Breast epithelium (tissue), 3 donors: Measurements from ENCODE around the gene AGPAT2.

Experiments
- CTCF ChIP-seq, 3 donors: fragments of 450-650 bp; IDR thresholded peaks; one replicate each; pipeline ENCODE4 v1.5.1; 2016 to 2017; ENCODE audit warnings: antibody characterized with exemption in 3 of 3, mild to moderate bottlenecking in 3 of 3, moderate library complexity in 3 of 3
- POLR2A ChIP-seq: fragments of 450-650 bp; IDR thresholded peaks from one replicate; pipeline ENCODE4 v1.6.1; 2016; ENCODE audit warnings: antibody characterized with exemption, mild to moderate bottlenecking, moderate library complexity
- POLR2AphosphoS5 ChIP-seq, 3 donors: sonication (generic); formaldehyde crosslinking; IDR thresholded peaks; one replicate each; pipeline ENCODE4 v1.6.1; 2017; ENCODE audit warnings: antibody characterized with exemption in 3 of 3

DNA sequence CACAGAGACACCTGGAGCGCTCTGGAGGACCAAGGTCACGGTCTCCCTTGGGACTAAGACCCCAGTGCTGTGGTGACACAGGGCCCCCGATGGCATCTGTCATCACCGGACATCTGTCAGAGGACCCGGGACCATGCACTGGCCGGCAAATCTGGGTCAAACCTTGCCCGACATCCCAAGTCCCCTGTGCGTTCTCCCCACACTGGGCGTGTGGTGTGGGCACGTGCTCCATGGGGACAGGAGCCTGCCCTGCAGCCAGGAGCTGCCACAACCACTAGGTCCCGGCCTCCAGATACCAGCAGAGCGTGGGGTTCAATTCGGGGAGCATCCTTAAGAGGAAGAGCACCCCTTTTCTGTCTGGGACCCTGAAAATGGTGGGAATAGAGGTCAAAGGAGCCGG lies 3.5 kb downstream of the AGPAT2 start:
- TF ChIP-seq CTCF (IDR thresholded peaks at IDR 0.05) (no peak), POLR2AphosphoS5 (IDR thresholded peaks at IDR 0.05) (no peak), POLR2A (no peak)
